Osteocyte (in vitro differentiated cells): Measurements from ENCODE around the gene GATAD2B. TPM values are rescaled to one million over a fixed set of nuclear protein-coding genes. Genes with fewer than 3 reads are reported as not detected.

Experiments used
- DNase-seq: peaks from one replicate; pipeline ENCODE4 v3.0.0; 2021; ENCODE audit warnings: mixed read lengths; ENCODE audit not compliant: unreplicated experiment; ENCODE audit errors: extremely low spot score
- H3K27ac Mint-ChIP-seq: one replicate; pipeline ENCODE4 v1.8.0; 2021; ENCODE audit warnings: mild to moderate bottlenecking, mixed read lengths; ENCODE audit not compliant: unreplicated experiment
- H3K27me3 Mint-ChIP-seq: one replicate; pipeline ENCODE4 v1.8.0; 2021; ENCODE audit warnings: mixed read lengths; ENCODE audit not compliant: unreplicated experiment
- H3K36me3 Mint-ChIP-seq: one replicate; pipeline ENCODE4 v1.8.0; 2021; ENCODE audit warnings: mixed read lengths; ENCODE audit not compliant: unreplicated experiment
- H3K4me1 Mint-ChIP-seq: one replicate; pipeline ENCODE4 v1.8.0; 2021; ENCODE audit warnings: mixed read lengths; ENCODE audit not compliant: unreplicated experiment
- H3K4me3 Mint-ChIP-seq: one replicate; pipeline ENCODE4 v1.8.0; 2021; ENCODE audit warnings: mild to moderate bottlenecking, moderate library complexity, mixed read lengths; ENCODE audit not compliant: unreplicated experiment
- H3K9me3 Mint-ChIP-seq: one replicate; pipeline ENCODE4 v1.8.0; 2021; ENCODE audit warnings: mixed read lengths; ENCODE audit not compliant: unreplicated experiment
- total RNA-seq: library from RNA; stranded (reverse); gene quantifications from 2 replicates; pipeline ENCODE4 v1.2.1, GENCODE V29; 2021
- TF ChIP-seq, protein P1 (sequence below): fragments of 200-600 bp; sonication (generic); IDR thresholded peaks from 2 replicates; pipeline ENCODE4 v1.5.0; 2021; ENCODE audit warnings: antibody characterized with exemption, mild to moderate bottlenecking, moderate library complexity

GATAD2B gene
- total RNA-seq, 1 donor from 2014 or later, result 66.7 TPM

DNA sequence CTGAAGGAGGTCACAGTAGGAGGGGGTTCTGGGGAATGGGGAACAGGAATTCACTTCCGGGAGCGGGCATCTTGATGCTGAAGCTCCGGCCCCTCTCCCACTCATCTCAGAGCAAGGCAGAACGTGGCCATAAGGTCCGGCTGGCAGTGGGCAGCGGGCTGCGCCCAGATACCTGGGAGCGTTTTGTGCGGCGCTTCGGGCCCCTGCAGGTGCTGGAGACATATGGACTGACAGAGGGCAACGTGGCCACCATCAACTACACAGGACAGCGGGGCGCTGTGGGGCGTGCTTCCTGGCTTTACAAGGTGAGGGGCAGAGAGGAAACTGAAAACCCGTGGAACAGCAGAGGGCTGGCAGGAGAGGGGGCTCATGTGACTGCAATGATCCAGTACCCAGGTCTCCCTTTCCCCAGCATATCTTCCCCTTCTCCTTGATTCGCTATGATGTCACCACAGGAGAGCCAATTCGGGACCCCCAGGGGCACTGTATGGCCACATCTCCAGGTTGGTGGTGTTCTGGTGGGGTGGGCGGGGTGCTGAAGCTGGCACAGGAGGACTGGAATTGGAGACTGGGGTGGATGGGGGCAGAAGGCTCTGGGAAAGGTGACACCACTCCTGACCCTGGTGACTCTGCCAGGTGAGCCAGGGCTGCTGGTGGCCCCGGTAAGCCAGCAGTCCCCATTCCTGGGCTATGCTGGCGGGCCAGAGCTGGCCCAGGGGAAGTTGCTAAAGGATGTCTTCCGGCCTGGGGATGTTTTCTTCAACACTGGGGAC, 144.5 kb downstream of the GATAD2B start:
- TF ChIP-seq, protein P1, sequence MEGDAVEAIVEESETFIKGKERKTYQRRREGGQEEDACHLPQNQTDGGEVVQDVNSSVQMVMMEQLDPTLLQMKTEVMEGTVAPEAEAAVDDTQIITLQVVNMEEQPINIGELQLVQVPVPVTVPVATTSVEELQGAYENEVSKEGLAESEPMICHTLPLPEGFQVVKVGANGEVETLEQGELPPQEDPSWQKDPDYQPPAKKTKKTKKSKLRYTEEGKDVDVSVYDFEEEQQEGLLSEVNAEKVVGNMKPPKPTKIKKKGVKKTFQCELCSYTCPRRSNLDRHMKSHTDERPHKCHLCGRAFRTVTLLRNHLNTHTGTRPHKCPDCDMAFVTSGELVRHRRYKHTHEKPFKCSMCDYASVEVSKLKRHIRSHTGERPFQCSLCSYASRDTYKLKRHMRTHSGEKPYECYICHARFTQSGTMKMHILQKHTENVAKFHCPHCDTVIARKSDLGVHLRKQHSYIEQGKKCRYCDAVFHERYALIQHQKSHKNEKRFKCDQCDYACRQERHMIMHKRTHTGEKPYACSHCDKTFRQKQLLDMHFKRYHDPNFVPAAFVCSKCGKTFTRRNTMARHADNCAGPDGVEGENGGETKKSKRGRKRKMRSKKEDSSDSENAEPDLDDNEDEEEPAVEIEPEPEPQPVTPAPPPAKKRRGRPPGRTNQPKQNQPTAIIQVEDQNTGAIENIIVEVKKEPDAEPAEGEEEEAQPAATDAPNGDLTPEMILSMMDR, result no peak
- Mint-ChIP-seq H3K36me3 (no peaks in the 10 kb centered on the region), H3K4me3 (no peak overlapping the region), H3K9me3 (no peaks in the 10 kb centered on the region), H3K27me3 (no peaks in the 10 kb centered on the region), H3K4me1 (peaks cover 26% of the 10 kb centered on the region), H3K27ac (no peak overlapping the region)
- DNase-seq, result no peak

GRCh38 chr1:153777648-153778047, 145.1 kb downstream of the GATAD2B start:
- no peak for DNase-seq
- Mint-ChIP-seq H3K27ac (no peak overlapping the region), H3K4me3 (no peak overlapping the region), H3K36me3 (no peaks in the 10 kb centered on the region), H3K27me3 (no peaks in the 10 kb centered on the region), H3K9me3 (no peaks in the 10 kb centered on the region), H3K4me1 (peaks cover 21% of the 10 kb centered on the region)
- TF ChIP-seq, protein P1, result no peak

- peaks cover 21% of the 10 kb centered on the region for H3K4me1 Mint-ChIP-seq
Measured at GRCh38 chr1:153776845-153777370, 145.9 kb downstream of the GATAD2B start.

GRCh38 chr1:153776352-153776751, 146.4 kb downstream of the GATAD2B start:
- Mint-ChIP-seq H3K27me3 (no peaks in the 10 kb centered on the region), H3K4me1 (peaks cover 21% of the 10 kb centered on the region), H3K9me3 (no peaks in the 10 kb centered on the region), H3K4me3 (peak overlapping the region; percentile 74), H3K36me3 (peaks cover 2% of the 10 kb centered on the region), H3K27ac (no peak overlapping the region)
- TF ChIP-seq, protein P1, result no peak
- no peak for DNase-seq

More at GRCh38 chr1:153776845-153777370, 145.9 kb downstream of the GATAD2B start:
- Mint-ChIP-seq H3K4me3 (peak overlapping the region; percentile 60), H3K27ac (no peak overlapping the region), H3K27me3 (no peaks in the 10 kb centered on the region), H3K36me3 (peaks cover 2% of the 10 kb centered on the region), H3K9me3 (no peaks in the 10 kb centered on the region)
- TF ChIP-seq, protein P1, result no peak
- DNase-seq, result no peak

DNA sequence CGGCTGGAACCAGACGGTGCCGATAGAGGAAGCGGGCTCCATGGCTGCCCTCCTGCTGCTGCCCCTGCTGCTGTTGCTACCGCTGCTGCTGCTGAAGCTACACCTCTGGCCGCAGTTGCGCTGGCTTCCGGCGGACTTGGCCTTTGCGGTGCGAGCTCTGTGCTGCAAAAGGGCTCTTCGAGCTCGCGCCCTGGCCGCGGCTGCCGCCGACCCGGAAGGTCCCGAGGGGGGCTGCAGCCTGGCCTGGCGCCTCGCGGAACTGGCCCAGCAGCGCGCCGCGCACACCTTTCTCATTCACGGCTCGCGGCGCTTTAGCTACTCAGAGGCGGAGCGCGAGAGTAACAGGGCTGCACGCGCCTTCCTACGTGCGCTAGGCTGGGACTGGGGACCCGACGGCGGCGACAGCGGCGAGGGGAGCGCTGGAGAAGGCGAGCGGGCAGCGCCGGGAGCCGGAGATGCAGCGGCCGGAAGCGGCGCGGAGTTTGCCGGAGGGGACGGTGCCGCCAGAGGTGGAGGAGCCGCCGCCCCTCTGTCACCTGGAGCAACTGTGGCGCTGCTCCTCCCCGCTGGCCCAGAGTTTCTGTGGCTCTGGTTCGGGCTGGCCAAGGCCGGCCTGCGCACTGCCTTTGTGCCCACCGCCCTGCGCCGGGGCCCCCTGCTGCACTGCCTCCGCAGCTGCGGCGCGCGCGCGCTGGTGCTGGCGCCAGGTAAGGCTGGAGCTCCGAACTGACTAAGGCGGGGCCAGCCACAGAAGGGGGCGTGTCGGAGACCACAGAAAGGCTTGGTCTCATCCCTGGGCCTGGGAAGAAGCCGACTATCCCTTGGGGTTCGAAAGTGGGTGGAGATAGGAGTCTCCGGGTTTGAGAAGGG, 147.1 kb downstream of the GATAD2B start:
- no peaks in the 10 kb centered on the region for H3K9me3 Mint-ChIP-seq
- peaks cover 3% of the 10 kb centered on the region for H3K36me3 Mint-ChIP-seq
- TF ChIP-seq, protein P1, result no peak
- no peaks in the 10 kb centered on the region for H3K27me3 Mint-ChIP-seq
- peaks cover 21% of the 10 kb centered on the region for H3K4me1 Mint-ChIP-seq
- DNase-seq, result no peak
- H3K27ac Mint-ChIP-seq, result peak overlapping the region; percentile 18
- peak overlapping the region; percentile 74 for H3K4me3 Mint-ChIP-seq
